ENCODE results near the gene CDC27. TPM values are rescaled to one million over a fixed set of nuclear protein-coding genes. Genes with fewer than 3 reads are reported as not detected.

The CDC27 gene, protein sequence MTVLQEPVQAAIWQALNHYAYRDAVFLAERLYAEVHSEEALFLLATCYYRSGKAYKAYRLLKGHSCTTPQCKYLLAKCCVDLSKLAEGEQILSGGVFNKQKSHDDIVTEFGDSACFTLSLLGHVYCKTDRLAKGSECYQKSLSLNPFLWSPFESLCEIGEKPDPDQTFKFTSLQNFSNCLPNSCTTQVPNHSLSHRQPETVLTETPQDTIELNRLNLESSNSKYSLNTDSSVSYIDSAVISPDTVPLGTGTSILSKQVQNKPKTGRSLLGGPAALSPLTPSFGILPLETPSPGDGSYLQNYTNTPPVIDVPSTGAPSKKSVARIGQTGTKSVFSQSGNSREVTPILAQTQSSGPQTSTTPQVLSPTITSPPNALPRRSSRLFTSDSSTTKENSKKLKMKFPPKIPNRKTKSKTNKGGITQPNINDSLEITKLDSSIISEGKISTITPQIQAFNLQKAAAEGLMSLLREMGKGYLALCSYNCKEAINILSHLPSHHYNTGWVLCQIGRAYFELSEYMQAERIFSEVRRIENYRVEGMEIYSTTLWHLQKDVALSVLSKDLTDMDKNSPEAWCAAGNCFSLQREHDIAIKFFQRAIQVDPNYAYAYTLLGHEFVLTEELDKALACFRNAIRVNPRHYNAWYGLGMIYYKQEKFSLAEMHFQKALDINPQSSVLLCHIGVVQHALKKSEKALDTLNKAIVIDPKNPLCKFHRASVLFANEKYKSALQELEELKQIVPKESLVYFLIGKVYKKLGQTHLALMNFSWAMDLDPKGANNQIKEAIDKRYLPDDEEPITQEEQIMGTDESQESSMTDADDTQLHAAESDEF
- 64.2 to 94.3 TPM (median 82.7 TPM) in 5 replicates for total RNA-seq (2022; extraction: Qiagen RNA extraction)

DNA sequence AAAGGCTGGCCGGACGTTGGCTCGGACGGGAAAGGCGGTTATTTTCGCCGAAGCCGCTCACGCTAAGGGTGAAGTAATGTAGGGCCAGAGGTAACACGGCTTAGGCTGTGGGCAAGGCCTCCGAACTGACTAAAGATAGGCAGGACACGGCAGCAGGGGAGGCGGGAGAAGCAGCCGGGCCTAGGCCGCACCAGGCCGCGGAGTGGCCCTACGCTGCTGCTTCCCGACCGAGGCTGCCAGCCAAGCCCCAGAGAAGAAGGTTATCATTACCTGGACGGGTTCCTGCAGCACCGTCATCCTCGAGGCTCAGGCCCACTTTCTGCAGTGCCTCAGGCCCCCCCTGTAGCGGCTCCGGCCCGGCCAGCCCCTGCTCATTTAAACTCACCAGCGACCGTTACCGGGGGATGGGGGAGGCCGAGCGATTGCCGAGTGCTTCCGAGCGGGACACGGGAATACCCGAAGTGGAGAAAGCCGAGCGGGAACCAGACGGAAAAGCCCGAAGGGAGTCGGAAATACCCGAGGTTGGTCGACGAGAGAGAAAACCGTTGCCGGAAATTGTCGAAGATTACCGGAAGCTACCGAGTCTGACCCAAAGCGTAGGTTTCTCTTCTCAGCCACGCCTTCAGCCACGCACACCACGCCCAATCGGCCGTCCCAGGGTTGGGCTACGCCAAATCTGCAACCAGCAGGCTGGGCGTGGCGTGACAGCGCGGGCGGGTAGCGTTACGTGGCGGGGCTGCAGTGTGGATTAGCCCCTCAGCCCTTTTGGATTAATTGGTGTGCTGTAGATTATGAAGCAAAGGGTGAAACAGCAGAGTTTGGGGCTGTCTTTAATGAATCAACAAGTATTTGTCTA lies at the start of gene CDC27:
TSS of gene CDC27 (minus strand) at position 420 of the 856 bp plus-strand sequence. CDS start at position 297, 123 bp downstream.

DNA sequence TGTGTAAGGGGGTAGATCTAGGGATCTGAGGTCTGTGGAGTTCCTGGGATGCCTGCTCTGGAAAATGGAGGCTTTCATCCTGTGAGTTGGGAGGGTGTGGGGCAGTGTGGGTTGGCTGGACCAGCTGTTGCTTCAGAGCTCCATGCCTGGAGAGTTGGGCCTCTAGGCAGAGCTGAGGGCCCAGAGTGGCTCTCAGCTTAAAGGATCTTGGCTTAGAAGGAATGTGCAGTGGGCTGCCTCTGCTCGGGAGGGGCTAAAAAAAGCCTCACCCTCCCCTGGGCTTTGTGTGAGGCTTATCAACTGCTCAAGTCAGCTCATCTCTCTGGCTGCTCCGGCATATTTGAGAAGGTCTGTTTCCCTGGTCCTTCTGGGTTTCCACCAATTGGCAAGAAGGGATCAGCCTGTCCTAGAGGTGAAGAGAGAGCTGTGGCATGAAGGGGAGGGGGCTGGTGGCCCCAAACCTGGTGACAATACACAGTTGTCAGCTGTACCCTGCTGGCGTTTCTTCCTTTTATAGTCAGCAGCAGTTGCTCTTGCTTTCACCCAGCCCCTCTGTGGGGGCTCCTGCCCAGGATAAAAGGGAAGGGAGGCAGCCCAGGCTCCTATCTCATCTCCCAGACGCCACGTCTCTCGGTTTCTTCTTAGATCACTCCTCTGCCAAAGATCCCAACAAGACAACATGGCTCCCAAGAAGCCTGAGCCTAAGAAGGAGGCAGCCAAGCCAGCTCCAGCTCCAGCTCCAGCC lies 19.8 kb upstream of the CDC27 start, which contains the start of gene MYL4:
TSS of gene MYL4 (plus strand) at position 605 of the 745 bp plus-strand sequence. CDS start at position 680, 75 bp downstream.

Other genes with a start within 250 kb of the CDC27 start
- gene RPRML, start 210.0 kb downstream of the CDC27 start, total RNA-seq (2022; extraction: Qiagen RNA extraction) = 0.39 to 0.93 TPM (median 0.59 TPM) in 5 replicates
- gene MYL4, start 20.1 kb upstream of the CDC27 start, total RNA-seq (2022; extraction: Qiagen RNA extraction) = 0.15 to 0.24 TPM (median 0.22 TPM) in 3 of 5 replicates, not detected in the others
- 2.9 to 5.5 TPM (median 4.7 TPM) in 5 replicates for gene ITGB3, start 64.5 kb upstream of the CDC27 start, total RNA-seq (2022; extraction: Qiagen RNA extraction)
- gene EFCAB13, start 134.7 kb upstream of the CDC27 start, total RNA-seq (2022; extraction: Qiagen RNA extraction) = 1.5 to 3.1 TPM (median 2.0 TPM) in 5 replicates